GM21737 (cell line): Measurements from ENCODE around the gene IGF2R.
"Not testable (repeated sequence)": the region's sequence is repeated elsewhere in the genome, so short reads cannot be mapped to it uniquely, and the experiment has no call there.

ENCODE experiments used
- ATAC-seq: cut with Tn5 transposase; IDR thresholded peaks from one replicate; pipeline ENCODE4 v1.9.1; 2021; ENCODE audit warnings: mild to moderate bottlenecking, moderate library complexity; ENCODE audit not compliant: unreplicated experiment

Gene IGF2R

DNA sequence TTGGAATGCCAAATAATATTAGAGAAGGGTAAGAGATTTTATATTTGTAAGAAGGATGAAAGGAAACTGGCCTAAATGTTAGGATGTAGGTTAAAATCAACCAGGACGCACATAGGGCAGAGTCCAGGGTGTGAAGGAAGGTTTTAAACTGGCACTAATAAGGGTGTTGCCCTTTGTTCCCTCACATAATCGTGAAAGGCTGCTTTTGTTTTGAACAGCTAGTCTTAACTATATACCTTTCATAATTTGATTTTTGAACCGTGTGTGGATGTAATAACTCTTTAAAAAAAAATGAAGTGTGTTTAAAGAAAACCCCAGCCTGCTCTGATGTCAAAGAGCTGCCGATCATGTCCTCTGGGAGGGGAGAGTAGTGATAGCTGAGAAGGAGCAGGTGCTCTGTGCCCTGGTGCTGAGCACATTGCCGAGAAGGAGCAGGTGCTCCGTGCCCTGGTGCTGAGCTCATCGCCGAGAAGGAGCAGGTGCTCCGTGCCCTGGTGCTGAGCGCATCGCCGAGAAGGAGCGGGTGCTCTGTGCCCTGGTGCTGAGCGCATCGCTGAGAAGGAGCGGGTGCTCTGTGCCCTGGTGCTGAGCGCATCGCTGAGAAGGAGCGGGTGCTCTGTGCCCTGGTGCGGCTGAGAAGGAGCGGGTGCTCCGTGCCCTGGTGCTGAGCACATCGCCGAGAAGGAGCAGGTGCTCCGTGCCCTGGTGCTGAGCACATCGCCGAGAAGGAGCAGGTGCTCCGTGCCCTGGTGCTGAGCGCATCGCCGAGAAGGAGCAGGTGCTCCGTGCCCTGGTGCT lies 121.8 kb downstream of the IGF2R start:
- not testable (repeated sequence) for ATAC-seq

DNA sequence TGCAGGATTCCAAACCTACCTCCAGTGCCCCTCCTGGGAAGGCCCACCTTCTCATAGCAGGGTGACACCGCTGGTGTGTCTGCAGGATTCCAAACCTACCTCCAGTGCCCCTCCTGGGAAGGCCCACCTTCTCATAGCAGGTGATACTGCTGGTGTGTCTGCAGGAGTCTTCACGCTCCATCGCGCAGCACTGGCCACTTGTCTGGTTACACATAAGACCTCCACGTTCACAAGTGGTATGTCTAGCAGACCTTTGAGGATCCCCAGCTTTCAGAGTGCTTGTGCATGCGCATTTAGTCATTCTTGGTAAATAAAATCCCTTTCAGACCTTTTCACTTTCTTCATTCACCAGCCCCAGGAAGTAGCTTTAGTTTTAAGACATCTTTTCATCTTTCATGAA lies 123.3 kb downstream of the IGF2R start:
- not testable (repeated sequence) for ATAC-seq

DNA sequence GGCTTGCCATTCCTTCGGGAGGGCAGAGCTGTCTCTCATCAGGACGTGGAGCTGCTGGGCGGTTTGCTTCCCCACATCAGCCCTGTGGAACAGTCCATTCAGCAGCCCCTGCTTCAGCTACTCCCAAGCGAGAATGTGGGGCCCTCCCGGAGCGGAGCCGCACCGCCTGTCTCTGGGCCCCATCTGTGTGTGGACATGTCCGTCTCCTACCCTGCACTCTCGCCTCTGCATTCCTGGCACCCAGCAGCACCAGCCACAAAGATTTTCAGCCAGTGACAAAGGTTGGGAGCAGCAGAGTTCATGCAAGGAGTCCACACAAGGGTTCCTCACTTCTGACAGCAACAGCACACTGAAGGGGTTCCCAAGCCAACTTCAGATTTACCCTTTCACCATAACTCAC lies 123.7 kb downstream of the IGF2R start:
- no peak for ATAC-seq

DNA sequence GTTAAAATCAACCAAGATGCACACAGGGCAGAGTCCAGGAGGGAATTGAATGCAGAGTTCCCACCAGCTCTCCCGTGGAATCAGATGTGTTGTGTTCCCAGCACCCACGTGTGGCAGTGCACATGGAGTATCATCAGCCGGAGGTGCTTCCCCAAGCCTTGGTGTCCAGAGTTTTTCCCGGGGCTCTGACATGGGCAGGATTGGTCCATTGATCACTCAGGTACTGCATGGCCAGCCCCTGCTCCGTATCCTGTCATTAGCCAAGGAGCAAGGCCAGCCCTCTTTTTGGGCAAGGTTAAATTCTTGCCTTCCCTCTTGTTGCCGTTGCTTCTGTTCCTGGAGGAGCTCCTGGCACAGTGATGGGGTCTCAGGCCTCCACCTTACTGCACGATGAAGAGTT lies 124.2 kb downstream of the IGF2R start:
- no peak for ATAC-seq

DNA sequence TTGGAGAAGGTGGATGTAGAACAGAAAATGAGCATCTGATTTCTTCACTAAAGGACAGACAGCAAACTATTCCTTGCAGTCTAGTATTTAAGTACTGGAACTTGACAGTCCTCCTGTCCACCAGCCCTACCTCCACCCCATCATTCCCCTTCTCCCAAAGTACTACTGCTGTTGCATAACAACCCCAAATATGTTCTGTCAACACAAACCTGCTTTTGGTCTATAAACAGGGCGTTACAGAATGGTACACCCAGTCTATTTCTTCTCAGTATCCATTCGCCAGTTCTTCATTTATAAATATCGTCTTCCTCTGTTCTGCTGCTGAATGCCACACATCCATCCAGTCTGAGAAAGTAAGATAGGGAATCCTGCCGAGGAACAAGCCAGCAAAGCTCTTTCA lies 125.1 kb downstream of the IGF2R start:
- ATAC-seq = no peak

DNA sequence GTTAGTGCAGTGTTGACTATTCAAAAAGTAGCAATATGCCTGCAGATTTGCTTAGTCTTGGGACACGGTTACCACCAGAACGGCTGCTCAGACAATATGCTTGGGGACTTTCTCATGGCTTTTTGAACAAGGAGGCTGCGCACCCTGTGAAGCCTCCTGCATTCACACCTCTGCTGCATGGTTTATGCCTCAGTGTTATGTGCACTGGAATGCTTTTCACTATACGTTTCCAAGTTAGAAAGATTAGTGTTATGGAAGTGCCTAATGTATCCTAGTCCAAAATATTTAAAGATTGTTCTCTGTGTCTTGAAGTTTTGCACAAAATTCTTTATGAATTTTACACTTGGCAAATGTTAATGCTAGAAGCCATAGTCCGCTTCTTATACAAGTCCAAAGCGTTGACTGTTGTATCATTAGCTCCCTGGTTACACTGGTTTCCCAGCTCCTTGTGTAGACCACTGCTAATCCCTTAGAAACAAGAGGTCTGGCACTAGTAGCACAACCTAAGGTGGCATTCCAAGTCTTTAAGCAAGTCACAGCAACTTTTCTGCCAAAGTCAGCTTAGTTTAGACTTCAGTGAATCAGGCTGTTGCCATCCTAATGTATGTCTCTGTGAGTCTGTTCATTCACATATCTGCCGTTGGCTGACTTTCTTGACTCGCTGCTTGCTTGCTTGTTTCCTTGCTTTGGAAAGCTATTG lies 126.4 kb downstream of the IGF2R start:
- no peak for ATAC-seq

DNA sequence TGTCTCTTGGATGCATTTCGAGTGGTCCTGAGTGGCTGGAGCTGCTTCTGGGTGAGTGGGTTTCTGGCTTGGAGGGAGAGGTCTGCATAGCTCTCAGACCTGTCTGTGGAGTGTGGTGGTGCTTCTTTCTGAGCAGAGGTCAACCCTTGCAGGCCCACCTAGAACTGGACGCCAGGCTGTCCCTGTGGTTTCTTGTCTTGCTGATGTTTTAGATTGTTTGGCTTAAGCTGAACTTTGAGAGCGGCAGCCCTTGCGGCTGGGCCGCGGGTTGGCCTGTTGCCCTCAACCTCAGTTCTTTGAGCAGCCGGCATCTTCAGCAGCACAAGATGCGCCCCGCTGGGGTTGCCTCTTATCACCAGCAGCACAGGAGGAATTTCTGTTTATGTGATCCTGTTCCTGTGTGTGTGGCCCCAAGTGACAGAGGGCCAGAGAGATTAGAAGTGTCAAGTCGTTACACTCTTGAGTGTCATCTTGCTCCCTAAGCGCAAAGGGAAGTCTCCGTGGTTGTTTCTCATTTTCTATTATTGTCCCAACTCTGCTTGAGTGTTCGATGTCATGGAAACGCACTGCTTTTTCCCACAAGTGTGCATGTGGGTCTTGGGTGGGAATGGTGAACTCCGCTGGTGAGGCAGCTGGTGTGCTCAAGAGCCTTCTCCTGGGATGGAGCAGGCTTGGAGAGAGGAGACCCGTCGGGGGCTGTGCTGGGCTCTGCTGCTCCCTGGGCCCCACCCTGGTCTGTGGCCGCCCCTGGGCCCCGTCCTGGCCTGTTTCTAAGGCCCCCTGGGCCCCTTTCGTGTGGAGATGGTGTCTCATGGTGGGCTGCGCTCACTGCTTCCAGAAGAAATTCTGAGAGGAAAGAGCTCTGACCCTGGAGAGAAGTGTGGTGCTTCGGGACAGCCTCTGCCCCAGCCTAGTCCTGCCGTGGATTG lies 132.7 kb downstream of the IGF2R start:
- no peak for ATAC-seq

DNA sequence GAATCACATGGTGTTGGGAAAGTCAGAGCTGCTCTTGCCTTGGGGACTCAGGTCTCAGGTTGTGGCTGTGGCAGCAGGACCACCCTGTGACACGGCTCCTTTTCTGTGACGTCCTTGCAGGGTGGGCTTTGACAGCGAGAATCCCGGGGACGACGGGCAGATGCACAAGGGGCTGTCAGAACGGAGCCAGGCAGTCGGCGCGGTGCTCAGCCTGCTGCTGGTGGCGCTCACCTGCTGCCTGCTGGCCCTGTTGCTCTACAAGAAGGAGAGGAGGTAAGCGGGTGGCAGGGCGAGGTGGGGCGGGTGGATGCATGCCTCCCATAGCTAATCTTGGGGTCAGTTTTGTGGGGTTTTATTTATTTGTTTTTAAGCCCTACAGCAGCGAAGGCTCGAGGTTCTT lies 133.5 kb downstream of the IGF2R start:
- ATAC-seq = no peak

DNA sequence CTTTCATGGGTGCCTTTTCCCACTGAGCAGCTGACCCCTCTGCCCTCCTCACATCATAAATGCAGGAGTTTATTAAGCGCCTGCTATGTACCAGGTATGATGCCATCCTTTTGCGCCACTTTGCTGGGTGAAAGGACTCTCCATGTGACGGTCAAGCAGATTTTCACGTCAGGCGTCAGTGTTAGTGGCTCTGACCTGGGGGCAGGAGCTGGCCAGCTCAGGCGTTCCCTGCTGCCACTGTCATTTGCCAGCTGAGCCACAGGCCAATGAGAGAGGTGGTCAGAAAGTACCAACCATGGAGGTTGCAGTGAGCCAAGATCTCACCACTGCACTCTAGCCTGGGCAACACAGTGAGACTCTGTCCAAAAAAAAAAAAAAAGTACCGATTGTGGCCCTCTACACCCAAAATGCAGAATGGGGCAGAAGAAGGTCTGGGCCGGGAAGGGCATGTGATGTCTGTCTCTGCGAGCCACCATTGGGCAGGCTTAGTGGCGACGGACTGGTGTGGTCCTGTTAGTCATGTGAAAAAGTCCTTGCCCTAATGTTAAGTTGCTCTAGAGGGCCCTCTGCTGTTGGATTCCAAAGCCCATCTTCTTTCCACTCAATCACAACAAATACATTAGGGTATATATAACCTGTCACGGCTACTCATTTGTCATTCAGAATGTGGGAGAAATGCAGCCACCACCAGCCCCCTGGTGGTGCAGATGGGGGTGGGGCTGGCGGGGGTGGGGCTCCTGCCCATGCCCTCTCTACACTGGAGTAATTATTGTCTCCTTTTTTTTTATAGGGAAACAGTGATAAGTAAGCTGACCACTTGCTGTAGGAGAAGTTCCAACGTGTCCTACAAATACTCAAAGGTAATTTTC lies 134.3 kb downstream of the IGF2R start:
- no peak for ATAC-seq

DNA sequence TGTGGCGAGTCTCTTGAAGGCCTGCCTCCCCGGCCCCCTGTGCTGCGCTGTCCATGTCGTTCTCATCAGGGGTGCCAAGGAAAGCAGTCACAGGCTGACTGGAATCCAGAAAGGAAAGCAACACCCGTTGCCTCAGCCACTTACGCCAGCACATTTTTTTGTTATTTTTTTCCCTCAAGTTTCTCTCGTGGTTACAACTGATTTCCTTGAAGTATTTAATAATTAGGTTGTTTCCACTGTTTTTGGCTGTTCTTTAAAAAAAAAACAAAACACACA lies 134.9 kb downstream of the IGF2R start:
- no peak for ATAC-seq

DNA sequence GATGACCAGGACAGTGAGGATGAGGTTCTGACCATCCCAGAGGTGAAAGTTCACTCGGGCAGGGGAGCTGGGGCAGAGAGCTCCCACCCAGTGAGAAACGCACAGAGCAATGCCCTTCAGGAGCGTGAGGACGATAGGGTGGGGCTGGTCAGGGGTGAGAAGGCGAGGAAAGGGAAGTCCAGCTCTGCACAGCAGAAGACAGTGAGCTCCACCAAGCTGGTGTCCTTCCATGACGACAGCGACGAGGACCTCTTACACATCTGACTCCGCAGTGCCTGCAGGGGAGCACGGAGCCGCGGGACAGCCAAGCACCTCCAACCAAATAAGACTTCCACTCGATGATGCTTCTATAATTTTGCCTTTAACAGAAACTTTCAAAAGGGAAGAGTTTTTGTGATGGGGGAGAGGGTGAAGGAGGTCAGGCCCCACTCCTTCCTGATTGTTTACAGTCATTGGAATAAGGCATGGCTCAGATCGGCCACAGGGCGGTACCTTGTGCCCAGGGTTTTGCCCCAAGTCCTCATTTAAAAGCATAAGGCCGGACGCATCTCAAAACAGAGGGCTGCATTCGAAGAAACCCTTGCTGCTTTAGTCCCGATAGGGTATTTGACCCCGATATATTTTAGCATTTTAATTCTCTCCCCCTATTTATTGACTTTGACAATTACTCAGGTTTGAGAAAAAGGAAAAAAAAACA lies 136.1 kb downstream of the IGF2R start:
- no peak for ATAC-seq

DNA sequence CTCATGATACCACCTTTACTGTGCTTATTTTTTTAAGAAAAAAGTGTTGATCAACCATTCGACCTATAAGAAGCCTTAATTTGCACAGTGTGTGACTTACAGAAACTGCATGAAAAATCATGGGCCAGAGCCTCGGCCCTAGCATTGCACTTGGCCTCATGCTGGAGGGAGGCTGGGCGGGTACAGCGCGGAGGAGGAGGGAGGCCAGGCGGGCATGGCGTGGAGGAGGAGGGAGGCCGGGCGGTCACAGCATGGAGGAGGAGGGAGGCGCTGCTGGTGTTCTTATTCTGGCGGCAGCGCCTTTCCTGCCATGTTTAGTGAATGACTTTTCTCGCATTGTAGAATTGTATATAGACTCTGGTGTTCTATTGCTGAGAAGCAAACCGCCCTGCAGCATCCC lies 137.1 kb downstream of the IGF2R start:
- ATAC-seq = no peak

DNA sequence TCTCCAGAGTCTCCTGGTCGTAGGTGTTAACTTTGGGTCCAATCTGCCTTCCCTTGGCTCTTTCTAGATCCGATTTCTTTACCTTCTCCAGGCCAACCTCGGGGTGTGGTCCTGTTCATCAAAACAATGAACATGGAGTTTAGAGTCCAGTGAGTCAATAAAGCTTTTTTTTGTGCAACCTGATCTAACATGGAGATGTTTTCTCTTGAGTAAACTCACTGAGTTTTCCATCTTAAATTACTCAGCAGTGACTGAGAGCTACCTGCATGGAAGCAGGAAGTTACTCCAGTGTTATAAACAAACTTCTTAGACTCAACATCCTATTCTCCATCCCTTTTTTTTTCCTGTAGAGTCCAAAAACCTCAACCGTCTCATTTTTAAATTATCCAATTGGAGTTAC lies 137.8 kb downstream of the IGF2R start:
- ATAC-seq = no peak

DNA sequence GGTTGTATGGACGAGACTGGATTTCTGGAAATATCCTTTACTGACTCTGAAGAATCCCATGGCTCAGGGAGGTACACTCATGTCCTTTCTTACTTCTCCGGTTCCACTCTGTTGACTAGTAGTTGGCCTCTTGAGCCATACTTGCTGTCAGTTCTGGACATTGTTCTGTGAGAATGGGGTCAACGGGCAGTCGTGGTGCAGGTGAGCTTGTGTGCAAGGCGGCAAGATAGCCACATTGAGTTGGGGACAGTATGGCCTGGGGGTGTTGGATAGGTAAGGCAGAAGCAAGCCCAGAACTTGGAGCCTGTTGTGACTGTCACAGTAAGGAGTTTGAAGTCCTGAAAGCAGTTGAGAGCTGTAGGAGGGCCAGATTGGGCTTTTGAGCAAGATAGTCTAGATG lies 139.2 kb downstream of the IGF2R start:
- ATAC-seq = no peak

DNA sequence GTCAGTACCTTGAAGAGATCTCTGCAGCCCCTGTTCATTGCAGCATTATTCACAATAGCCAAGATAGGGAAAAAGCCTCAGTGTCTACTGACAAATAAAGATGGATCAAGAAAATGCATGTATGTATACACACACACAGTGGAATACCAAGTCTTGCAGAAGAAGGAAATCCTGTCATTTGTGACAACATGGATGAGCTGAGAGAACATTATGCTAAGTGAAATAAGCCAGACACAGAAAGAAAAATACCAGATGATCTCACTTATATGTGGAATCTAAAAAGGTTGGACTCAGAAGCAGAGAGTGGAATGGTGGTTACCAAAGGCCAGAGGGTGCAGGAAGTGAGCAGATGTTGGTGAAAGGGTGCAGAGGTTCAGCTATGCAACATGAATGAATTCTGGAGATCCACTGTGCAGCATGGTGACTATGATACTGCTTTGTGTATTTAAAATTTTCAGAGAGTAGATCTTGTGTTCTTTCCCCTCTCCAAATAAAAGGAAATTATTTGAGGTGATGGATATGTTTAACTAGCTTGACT lies 141.8 kb downstream of the IGF2R start:
- no peak for ATAC-seq

DNA sequence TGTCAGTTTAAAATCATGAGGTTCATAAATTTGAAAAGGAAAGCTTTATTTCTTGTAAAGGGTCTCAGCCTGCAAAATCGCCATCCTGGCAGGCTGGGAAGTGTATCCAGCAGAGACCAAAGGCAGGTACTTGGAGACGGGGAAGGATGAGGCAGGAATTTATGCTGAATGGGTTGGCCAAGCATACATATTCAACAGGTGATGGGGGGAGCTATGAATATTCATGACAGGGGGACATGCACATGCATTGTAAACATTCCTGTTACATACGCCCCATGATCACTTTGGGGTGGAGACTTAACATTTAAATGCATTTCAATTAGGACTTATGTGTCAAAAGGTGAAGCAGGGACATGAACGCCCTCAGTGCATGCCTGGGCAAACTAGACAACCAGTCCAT lies 142.9 kb downstream of the IGF2R start:
- no peak for ATAC-seq

DNA sequence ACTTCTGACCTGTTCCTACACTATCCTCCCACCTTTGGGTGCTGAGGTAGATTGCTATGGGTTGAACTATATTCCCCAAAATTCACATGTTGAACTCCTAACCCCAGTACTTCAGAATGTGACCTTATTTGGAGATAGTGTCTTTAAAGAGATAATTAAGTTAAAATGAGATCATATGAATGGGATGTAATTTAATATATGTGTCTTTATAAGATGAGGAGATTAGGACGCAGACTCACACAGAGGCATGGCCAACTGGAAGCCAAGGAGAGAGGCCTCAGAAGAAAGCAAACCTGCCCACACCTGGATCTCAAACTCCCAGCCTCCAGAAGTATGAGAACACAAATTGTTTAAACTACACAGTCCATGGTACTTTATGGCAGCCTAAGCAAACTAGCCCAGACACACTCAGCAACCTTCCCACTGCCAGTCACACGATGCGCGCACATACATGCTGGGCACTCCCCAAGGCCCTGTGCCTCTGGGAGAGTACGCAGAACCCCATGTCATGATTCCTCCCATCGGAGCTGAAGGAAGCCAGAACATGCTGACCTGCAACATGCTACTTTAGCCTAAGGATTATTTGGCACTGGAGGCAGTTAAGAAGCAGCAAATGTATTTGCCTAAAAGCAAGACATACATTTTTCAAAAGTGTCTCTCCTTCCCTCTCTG lies 143.9 kb downstream of the IGF2R start:
- ATAC-seq = no peak

DNA sequence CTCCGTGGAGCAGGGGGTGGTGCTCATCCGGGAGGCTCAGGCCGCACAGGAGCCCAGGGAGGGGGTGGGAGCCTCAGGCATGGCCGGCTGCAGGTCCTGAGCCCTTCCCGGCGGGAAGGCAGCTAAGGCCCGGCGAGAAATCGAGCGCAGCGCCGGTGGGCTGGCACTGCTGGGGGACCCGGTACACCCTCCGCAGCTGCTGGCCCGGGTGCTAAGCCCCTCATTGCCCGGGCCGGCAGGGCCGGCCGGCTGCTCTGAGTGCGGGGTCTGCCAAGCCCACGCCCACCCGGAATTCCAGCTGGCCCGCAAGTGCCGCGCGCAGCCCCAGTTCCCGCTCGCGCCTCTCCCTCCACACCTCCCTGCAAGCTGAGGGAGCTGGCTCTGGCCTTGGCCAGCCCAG lies 145.7 kb downstream of the IGF2R start:
- ATAC-seq = not testable (repeated sequence)

DNA sequence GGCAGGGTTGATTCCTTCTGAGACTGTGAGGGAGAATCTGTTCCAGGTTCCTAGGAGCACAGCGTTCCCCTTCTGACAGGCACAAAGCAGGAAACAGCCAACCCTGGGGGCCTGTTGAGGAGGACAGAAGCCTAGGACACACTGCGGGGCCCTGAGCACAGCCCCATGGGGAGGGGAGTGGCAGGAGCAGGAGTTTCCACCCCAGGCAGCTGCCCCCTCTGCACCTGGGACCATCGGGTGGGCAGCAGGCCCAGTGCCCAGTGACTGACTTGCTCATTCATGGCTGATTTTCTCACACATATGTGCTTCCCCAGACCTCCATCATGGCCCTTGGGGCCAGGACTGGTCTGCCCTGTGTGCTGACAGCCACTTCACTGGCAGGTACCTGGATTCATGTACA lies 146.5 kb downstream of the IGF2R start:
- no peak for ATAC-seq
